Measurements from ENCODE around the gene ADAMTS6.

The ADAMTS6 gene

GRCh38 chr5:65426656-65427055, 55.1 kb downstream of the ADAMTS6 start:
- TF ChIP-seq CTCF (IDR thresholded peaks at IDR 0.05; ENCODE audit: low read depth, low read length) = no peak
- no peak for DNase-seq (ENCODE audit: extremely low read depth, low read depth)

GRCh38 chr5:65423623-65424022, 58.1 kb downstream of the ADAMTS6 start:
- DNase-seq (ENCODE audit: extremely low read depth, low read depth) = no peak

GRCh38 chr5:65418661-65419060, 63.1 kb downstream of the ADAMTS6 start:
- TF ChIP-seq CTCF (IDR thresholded peaks at IDR 0.05; ENCODE audit: low read depth, low read length) = no peak
- no peak for DNase-seq (ENCODE audit: extremely low read depth, low read depth)

More at GRCh38 chr5:65423623-65424022, 58.1 kb downstream of the ADAMTS6 start:
- TF ChIP-seq CTCF (IDR thresholded peaks at IDR 0.05; ENCODE audit: low read depth, low read length) = no peak

- TF ChIP-seq CTCF (IDR thresholded peaks at IDR 0.05; ENCODE audit: low read depth, low read length) = no peak
- DNase-seq (ENCODE audit: extremely low read depth, low read depth) = no peak
Observed at GRCh38 chr5:65413822-65414221, 67.9 kb downstream of the ADAMTS6 start.

- no peak for TF ChIP-seq CTCF (IDR thresholded peaks at IDR 0.05; ENCODE audit: low read depth, low read length)
- no peak for DNase-seq (ENCODE audit: extremely low read depth, low read depth)
Observed at GRCh38 chr5:65412842-65413241, 68.9 kb downstream of the ADAMTS6 start.

GRCh38 chr5:65411356-65411755, 70.4 kb downstream of the ADAMTS6 start:
- no peak for TF ChIP-seq CTCF (IDR thresholded peaks at IDR 0.05; ENCODE audit: low read depth, low read length)

GRCh38 chr5:65395526-65396155, 86.1 kb downstream of the ADAMTS6 start:
- TF ChIP-seq CTCF (IDR thresholded peaks at IDR 0.05; ENCODE audit: low read depth, low read length) = no peak
- DNase-seq (ENCODE audit: extremely low read depth, low read depth) = no peak

More at GRCh38 chr5:65411356-65411755, 70.4 kb downstream of the ADAMTS6 start:
- no peak for DNase-seq (ENCODE audit: extremely low read depth, low read depth)

Measured in AG09319 (cell line).